WTC11 (cell line): Measurements from ENCODE around the gene SLC30A9. TPM values are rescaled to one million over a fixed set of nuclear protein-coding genes. Genes with fewer than 3 reads are reported as not detected.

Source experiments
- ATAC-seq: fragments of 200-7000 bp; cut with Tn5 transposase; 2 replicates; pipeline ENCODE4 v1.10.0; 2021; ENCODE audit warnings: mild to moderate bottlenecking, moderate library complexity
- Bru-seq: library from RNA; stranded (reverse); fragments of 400-500 nt; gene quantifications from one replicate; lab custom pipeline; 2021; lab: Mats Ljungman, UMichigan
- CTCF ChIA-PET: fragments of 300-600 bp; sonication (Branson Sonifier 250); formaldehyde crosslinking; loops from one replicate; lab custom pipeline; 2021; ENCODE audit warnings: antibody characterized with exemption; lab: Charles Lee
- POLR2A ChIA-PET: fragments of 350-600 bp; sonication (Branson Sonifier 250); formaldehyde crosslinking; loops from one replicate; lab custom pipeline; 2021; ENCODE audit warnings: antibody characterized with exemption; lab: Charles Lee
- DNase-seq: peaks from one replicate; pipeline ENCODE4 v3.0.0; 2021; ENCODE audit warnings: low spot score
- H3K27ac Mint-ChIP-seq: 2 replicates; pipeline ENCODE4 v1.8.0; 2021; ENCODE audit warnings: mixed read lengths
- H3K27me3 Mint-ChIP-seq: 2 replicates; pipeline ENCODE4 v1.8.0; 2021; ENCODE audit warnings: low read depth, mild to moderate bottlenecking, moderate library complexity, mixed read lengths
- H3K36me3 Mint-ChIP-seq: 2 replicates; pipeline ENCODE4 v1.8.0; 2021; ENCODE audit warnings: mixed read lengths
- H3K4me1 Mint-ChIP-seq: 2 replicates; pipeline ENCODE4 v1.8.0; 2022; ENCODE audit warnings: mixed read lengths
- H3K4me3 Mint-ChIP-seq: 2 replicates; pipeline ENCODE4 v1.8.0; 2021; ENCODE audit warnings: mild to moderate bottlenecking, moderate library complexity, mixed read lengths
- H3K9me3 Mint-ChIP-seq: 2 replicates; pipeline ENCODE4 v1.8.0; 2021; ENCODE audit warnings: mixed read lengths
- ATF1 ChIP-seq: sonication (generic); formaldehyde crosslinking; IDR thresholded peaks from 2 replicates; pipeline ENCODE4 v1.8.1; 2023; ENCODE audit warnings: mild to moderate bottlenecking, moderate library complexity, missing genetic modification reagents
- CBFB ChIP-seq: sonication (generic); formaldehyde crosslinking; IDR thresholded peaks from 2 replicates; pipeline ENCODE4 v1.8.1; 2022; ENCODE audit warnings: mild to moderate bottlenecking, low read depth, missing genetic modification reagents
- ELF4 ChIP-seq: sonication (generic); formaldehyde crosslinking; IDR thresholded peaks from 2 replicates; pipeline ENCODE4 v1.8.1; 2022; ENCODE audit warnings: low read depth, mild to moderate bottlenecking, moderate library complexity, missing genetic modification reagents
- EMX1 ChIP-seq: fragments of 250-450 bp; sonication (Bioruptor Pico); IDR thresholded peaks from 2 replicates; pipeline ENCODE4 v1.8.0; 2021; ENCODE audit warnings: mild to moderate bottlenecking
- ETV6 ChIP-seq: sonication (generic); formaldehyde crosslinking; IDR thresholded peaks from 2 replicates; pipeline ENCODE4 v1.8.1; 2022; ENCODE audit warnings: mild to moderate bottlenecking, missing genetic modification reagents
- FOXK1 ChIP-seq: sonication (generic); formaldehyde crosslinking; IDR thresholded peaks from 2 replicates; pipeline ENCODE4 v1.8.0; 2022; ENCODE audit warnings: mild to moderate bottlenecking, moderate library complexity, missing genetic modification reagents
- FOXP1 ChIP-seq: sonication (generic); formaldehyde crosslinking; IDR thresholded peaks from 2 replicates; pipeline ENCODE4 v1.8.0; 2022; ENCODE audit warnings: missing genetic modification reagents, mild to moderate bottlenecking, moderate library complexity, borderline replicate concordance
- NFE2L1 ChIP-seq: sonication (generic); formaldehyde crosslinking; IDR thresholded peaks from 2 replicates; pipeline ENCODE4 v1.8.1; 2023; ENCODE audit warnings: missing genetic modification reagents
- SP1 ChIP-seq: sonication (generic); formaldehyde crosslinking; conservative IDR thresholded peaks from 2 replicates; pipeline ENCODE4 v1.8.1; 2022; ENCODE audit warnings: missing genetic modification reagents
- ZBTB21 ChIP-seq: sonication (generic); formaldehyde crosslinking; IDR thresholded peaks from 2 replicates; pipeline ENCODE4 v1.8.1; 2023; ENCODE audit warnings: mild to moderate bottlenecking, missing genetic modification reagents, borderline replicate concordance
- ZNF263 ChIP-seq: sonication (generic); formaldehyde crosslinking; IDR thresholded peaks from 2 replicates; pipeline ENCODE4 v1.8.1; 2022; ENCODE audit warnings: low read depth, mild to moderate bottlenecking, moderate library complexity, missing genetic modification reagents
- ZNF671 ChIP-seq: fragments of 250-450 bp; sonication (Bioruptor Pico); IDR thresholded peaks from 2 replicates; pipeline ENCODE4 v1.8.0; 2021; ENCODE audit warnings: mild to moderate bottlenecking
- long read RNA-seq, 3 experiments: library from RNA in 1 of 3; library from capped mRNA in 1 of 3; library from polyadenylated mRNA in 1 of 3; unstranded in 2 of 3; stranded (forward) in 1 of 3; transcript quantifications; one replicate each; pipeline ENCODE4 v2.0.0, GENCODE V29; 2021
- total RNA-seq: library from RNA; stranded (reverse); gene quantifications from 3 replicates; pipeline ENCODE4 v1.2.3, GENCODE V29; 2021
- TF ChIP-seq, protein P1 (sequence below): sonication (generic); formaldehyde crosslinking; IDR thresholded peaks from 2 replicates; pipeline ENCODE4 v1.8.0; 2023; ENCODE audit warnings: missing genetic modification reagents
- TF ChIP-seq, protein P2 (sequence below): fragments of 250-450 bp; sonication (Bioruptor Pico); IDR thresholded peaks from 2 replicates; pipeline ENCODE4 v2.1.2; 2022; ENCODE audit warnings: mild to moderate bottlenecking, moderate library complexity
- TF ChIP-seq, protein P3 (sequence below): sonication (generic); formaldehyde crosslinking; IDR thresholded peaks from 2 replicates; pipeline ENCODE4 v1.8.1; 2022; ENCODE audit warnings: mild to moderate bottlenecking, missing genetic modification reagents, moderate library complexity, borderline replicate concordance
- TF ChIP-seq, protein P4 (sequence below): sonication (generic); formaldehyde crosslinking; IDR thresholded peaks from 2 replicates; pipeline ENCODE4 v1.8.1; 2023; ENCODE audit warnings: mild to moderate bottlenecking, missing genetic modification reagents
- TF ChIP-seq, protein P5 (sequence below): sonication (generic); formaldehyde crosslinking; IDR thresholded peaks from 2 replicates; pipeline ENCODE4 v1.8.0; 2022; ENCODE audit warnings: mild to moderate bottlenecking, missing genetic modification reagents
- TF ChIP-seq, protein P6 (sequence below): sonication (generic); formaldehyde crosslinking; IDR thresholded peaks from 2 replicates; pipeline ENCODE4 v1.8.1; 2023; ENCODE audit warnings: mild to moderate bottlenecking, moderate library complexity, missing genetic modification reagents
- TF ChIP-seq, protein P7 (sequence below): sonication (generic); formaldehyde crosslinking; IDR thresholded peaks from 2 replicates; pipeline ENCODE4 v1.8.0; 2023; ENCODE audit warnings: missing genetic modification reagents, mild to moderate bottlenecking, borderline replicate concordance

The SLC30A9 gene
- total RNA-seq (66.0 to 72.2 TPM (median 70.1 TPM) in 3 replicates), Bru-seq, nascent RNA (percentile 87 among the genes with signal in this experiment)
- long read RNA-seq, experiment 1, full-length matches to known transcripts = 304 of 487 reads
- long read RNA-seq, experiment 1, partial matches to known transcripts = 110 of 487 reads
- long read RNA-seq, experiment 1, other reads (novel, unspliced or antisense) = 73 of 487 reads
- long read RNA-seq, experiment 2, full-length matches to known transcripts = 31 of 108 reads
- long read RNA-seq, experiment 2, partial matches to known transcripts = 50 of 108 reads
- long read RNA-seq, experiment 2, other reads (novel, unspliced or antisense) = 27 of 108 reads
- long read RNA-seq, experiment 3, full-length matches to known transcripts = 48 of 96 reads
- long read RNA-seq, experiment 3, partial matches to known transcripts = 31 of 96 reads
- long read RNA-seq, experiment 3, other reads (novel, unspliced or antisense) = 17 of 96 reads

DNA sequence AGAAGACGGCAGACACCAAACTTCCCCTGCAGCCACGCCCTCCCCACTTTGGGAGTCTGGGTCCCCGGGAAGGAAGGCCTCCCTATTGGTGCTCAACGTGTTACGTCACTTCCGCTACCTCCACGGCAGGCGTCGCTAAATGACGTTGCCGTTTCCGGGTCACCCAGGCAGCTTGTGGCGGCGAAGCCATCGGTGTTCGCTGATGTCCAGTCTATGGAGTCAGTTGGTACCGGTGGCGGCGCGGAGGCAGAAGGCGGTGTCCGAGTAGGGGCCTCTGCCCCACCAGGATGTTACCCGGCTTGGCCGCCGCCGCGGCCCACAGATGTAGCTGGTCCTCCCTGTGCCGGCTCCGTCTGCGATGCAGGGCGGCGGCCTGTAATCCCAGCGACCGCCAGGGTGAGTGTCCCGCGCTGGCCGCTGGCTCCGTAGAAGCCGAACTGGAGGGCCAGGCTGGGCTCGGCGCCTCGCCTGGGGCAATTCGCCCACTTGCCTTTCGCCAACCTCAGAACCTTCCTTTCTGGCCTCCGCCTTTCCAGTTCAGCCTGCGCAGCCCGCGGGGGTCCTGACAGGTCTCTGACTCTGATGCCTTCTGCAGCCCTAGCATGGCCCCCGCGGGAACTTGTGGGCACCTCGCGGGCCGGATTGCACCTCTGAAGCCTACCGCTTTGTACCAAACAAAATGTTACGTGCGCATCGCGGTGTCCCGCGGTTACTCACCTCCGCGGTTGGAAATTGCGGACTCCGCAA, at the start of gene SLC30A9:
Gene SLC30A9, plus strand, starts transcription at position 166 of the 747 bp plus-strand sequence. Its CDS starts 122 bp downstream, at position 288.
- Mint-ChIP-seq H3K4me1 (peaks cover 30% of the 10 kb centered on the region), H3K36me3 (no peaks in the 10 kb centered on the region), H3K4me3 (peak within 1 kb of the TSS; percentile 99), H3K9me3 (no peaks in the 10 kb centered on the region), H3K27ac (peak within 1 kb of the TSS; percentile 99), H3K27me3 (no peaks in the 10 kb centered on the region)
- DNase-seq (peak; percentile 92), ATAC-seq (peak; percentile 92)
- ChIA-PET POLR2A (interaction anchor here (0.5 kb wide), 1 partner anchor 14 kb away, joined by 4 read pairs; no protein-coding TSS in a partner anchor), CTCF (interaction anchor here (0.6 to 1.5 kb wide), 2 partner anchors 63 to 529 kb away, joined by 3 to 4 read pairs; no protein-coding TSS in a partner anchor)
- TF ChIP-seq ATF1 (CRISPR knock-in tag) = no peak
- TF ChIP-seq ELF4 = no peak
- TF ChIP-seq FOXK1 (CRISPR knock-in tag) = peak; percentile 90
- TF ChIP-seq, protein P1, sequence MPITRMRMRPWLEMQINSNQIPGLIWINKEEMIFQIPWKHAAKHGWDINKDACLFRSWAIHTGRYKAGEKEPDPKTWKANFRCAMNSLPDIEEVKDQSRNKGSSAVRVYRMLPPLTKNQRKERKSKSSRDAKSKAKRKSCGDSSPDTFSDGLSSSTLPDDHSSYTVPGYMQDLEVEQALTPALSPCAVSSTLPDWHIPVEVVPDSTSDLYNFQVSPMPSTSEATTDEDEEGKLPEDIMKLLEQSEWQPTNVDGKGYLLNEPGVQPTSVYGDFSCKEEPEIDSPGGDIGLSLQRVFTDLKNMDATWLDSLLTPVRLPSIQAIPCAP (CRISPR knock-in tag) = peak; percentile 43; the same call in 1 of the 2 replicates
- TF ChIP-seq, protein P2, sequence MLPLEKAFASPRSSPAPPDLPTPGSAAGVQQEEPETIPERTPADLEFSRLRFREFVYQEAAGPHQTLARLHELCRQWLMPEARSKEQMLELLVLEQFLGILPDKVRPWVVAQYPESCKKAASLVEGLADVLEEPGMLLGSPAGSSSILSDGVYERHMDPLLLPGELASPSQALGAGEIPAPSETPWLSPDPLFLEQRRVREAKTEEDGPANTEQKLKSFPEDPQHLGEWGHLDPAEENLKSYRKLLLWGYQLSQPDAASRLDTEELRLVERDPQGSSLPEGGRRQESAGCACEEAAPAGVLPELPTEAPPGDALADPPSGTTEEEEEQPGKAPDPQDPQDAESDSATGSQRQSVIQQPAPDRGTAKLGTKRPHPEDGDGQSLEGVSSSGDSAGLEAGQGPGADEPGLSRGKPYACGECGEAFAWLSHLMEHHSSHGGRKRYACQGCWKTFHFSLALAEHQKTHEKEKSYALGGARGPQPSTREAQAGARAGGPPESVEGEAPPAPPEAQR (CRISPR knock-in tag) = no peak
- peak; percentile 77 for TF ChIP-seq SP1 (CRISPR knock-in tag)
- peak; percentile 97 for TF ChIP-seq ZBTB21 (CRISPR knock-in tag)
- TF ChIP-seq ZNF263 (CRISPR knock-in tag) = no peak
- TF ChIP-seq ZNF671 = no peak
- peak; percentile 74; the same call in 1 of the 2 replicates for TF ChIP-seq FOXP1 (CRISPR knock-in tag)
- TF ChIP-seq, protein P3, sequence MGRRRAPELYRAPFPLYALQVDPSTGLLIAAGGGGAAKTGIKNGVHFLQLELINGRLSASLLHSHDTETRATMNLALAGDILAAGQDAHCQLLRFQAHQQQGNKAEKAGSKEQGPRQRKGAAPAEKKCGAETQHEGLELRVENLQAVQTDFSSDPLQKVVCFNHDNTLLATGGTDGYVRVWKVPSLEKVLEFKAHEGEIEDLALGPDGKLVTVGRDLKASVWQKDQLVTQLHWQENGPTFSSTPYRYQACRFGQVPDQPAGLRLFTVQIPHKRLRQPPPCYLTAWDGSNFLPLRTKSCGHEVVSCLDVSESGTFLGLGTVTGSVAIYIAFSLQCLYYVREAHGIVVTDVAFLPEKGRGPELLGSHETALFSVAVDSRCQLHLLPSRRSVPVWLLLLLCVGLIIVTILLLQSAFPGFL (CRISPR knock-in tag) = no peak
- TF ChIP-seq, protein P4, sequence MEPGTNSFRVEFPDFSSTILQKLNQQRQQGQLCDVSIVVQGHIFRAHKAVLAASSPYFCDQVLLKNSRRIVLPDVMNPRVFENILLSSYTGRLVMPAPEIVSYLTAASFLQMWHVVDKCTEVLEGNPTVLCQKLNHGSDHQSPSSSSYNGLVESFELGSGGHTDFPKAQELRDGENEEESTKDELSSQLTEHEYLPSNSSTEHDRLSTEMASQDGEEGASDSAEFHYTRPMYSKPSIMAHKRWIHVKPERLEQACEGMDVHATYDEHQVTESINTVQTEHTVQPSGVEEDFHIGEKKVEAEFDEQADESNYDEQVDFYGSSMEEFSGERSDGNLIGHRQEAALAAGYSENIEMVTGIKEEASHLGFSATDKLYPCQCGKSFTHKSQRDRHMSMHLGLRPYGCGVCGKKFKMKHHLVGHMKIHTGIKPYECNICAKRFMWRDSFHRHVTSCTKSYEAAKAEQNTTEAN = no peak
- TF ChIP-seq EMX1 (CRISPR knock-in tag) = no peak
- TF ChIP-seq, protein P5, sequence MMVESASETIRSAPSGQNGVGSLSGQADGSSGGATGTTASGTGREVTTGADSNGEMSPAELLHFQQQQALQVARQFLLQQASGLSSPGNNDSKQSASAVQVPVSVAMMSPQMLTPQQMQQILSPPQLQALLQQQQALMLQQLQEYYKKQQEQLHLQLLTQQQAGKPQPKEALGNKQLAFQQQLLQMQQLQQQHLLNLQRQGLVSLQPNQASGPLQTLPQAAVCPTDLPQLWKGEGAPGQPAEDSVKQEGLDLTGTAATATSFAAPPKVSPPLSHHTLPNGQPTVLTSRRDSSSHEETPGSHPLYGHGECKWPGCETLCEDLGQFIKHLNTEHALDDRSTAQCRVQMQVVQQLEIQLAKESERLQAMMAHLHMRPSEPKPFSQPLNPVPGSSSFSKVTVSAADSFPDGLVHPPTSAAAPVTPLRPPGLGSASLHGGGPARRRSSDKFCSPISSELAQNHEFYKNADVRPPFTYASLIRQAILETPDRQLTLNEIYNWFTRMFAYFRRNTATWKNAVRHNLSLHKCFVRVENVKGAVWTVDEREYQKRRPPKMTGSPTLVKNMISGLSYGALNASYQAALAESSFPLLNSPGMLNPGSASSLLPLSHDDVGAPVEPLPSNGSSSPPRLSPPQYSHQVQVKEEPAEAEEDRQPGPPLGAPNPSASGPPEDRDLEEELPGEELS (CRISPR knock-in tag) = peak; percentile 80
- TF ChIP-seq CBFB (CRISPR knock-in tag) = 0 out of 2 replicates have a peak, but pooled peaks have one; percentile 31
- TF ChIP-seq, protein P6, sequence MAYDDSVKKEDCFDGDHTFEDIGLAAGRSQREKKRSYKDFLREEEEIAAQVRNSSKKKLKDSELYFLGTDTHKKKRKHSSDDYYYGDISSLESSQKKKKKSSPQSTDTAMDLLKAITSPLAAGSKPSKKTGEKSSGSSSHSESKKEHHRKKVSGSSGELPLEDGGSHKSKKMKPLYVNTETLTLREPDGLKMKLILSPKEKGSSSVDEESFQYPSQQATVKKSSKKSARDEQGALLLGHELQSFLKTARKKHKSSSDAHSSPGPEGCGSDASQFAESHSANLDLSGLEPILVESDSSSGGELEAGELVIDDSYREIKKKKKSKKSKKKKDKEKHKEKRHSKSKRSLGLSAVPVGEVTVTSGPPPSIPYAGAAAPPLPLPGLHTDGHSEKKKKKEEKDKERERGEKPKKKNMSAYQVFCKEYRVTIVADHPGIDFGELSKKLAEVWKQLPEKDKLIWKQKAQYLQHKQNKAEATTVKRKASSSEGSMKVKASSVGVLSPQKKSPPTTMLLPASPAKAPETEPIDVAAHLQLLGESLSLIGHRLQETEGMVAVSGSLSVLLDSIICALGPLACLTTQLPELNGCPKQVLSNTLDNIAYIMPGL (CRISPR knock-in tag) = peak; percentile 78; the same call in 1 of the 2 replicates
- TF ChIP-seq ETV6 (CRISPR knock-in tag) = peak; percentile 90
- 0 out of 2 replicates have a peak, but pooled peaks have one; percentile 13 for TF ChIP-seq NFE2L1
- TF ChIP-seq, protein P7, sequence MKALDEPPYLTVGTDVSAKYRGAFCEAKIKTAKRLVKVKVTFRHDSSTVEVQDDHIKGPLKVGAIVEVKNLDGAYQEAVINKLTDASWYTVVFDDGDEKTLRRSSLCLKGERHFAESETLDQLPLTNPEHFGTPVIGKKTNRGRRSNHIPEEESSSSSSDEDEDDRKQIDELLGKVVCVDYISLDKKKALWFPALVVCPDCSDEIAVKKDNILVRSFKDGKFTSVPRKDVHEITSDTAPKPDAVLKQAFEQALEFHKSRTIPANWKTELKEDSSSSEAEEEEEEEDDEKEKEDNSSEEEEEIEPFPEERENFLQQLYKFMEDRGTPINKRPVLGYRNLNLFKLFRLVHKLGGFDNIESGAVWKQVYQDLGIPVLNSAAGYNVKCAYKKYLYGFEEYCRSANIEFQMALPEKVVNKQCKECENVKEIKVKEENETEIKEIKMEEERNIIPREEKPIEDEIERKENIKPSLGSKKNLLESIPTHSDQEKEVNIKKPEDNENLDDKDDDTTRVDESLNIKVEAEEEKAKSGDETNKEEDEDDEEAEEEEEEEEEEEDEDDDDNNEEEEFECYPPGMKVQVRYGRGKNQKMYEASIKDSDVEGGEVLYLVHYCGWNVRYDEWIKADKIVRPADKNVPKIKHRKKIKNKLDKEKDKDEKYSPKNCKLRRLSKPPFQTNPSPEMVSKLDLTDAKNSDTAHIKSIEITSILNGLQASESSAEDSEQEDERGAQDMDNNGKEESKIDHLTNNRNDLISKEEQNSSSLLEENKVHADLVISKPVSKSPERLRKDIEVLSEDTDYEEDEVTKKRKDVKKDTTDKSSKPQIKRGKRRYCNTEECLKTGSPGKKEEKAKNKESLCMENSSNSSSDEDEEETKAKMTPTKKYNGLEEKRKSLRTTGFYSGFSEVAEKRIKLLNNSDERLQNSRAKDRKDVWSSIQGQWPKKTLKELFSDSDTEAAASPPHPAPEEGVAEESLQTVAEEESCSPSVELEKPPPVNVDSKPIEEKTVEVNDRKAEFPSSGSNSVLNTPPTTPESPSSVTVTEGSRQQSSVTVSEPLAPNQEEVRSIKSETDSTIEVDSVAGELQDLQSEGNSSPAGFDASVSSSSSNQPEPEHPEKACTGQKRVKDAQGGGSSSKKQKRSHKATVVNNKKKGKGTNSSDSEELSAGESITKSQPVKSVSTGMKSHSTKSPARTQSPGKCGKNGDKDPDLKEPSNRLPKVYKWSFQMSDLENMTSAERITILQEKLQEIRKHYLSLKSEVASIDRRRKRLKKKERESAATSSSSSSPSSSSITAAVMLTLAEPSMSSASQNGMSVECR (CRISPR knock-in tag) = peak; percentile 77; the same call in 1 of the 2 replicates
